ENCODE results near the gene RAB42. TPM values are rescaled to one million over a fixed set of nuclear protein-coding genes. Genes with fewer than 3 reads are reported as not detected.

RAB42 gene
- total and polyA plus RNA-seq, 9 of the 15 experiments (the other 6 are each of a cell fraction or from before 2014, with no cell fraction given), result 0.07 to 0.14 (median 0.12) TPM; not detected in 6

GRCh38 chr1:28642847-28643635 is 51.0 kb downstream of the RAB42 start, which contains the start of gene TAF12 (continued):
- TF ChIP-seq ARNT (IDR thresholded peaks at IDR 0.05) (peak in 1 of 2 experiments; percentile 80; a peak in 3 of 4 replicates), CAMTA2 (CRISPR knock-in tag; conservative IDR thresholded peaks at IDR 0.05) (0 out of 2 replicates have a peak, but pooled peaks have one; percentile 57), ZBED1 (IDR thresholded peaks at IDR 0.05) (no peak), HEY1 (CRISPR knock-in tag; IDR thresholded peaks at IDR 0.05; ENCODE audit: borderline replicate concordance) (no peak), ZBTB43 (CRISPR knock-in tag; IDR thresholded peaks at IDR 0.05) (peak; percentile 34; the same call in 1 of the 2 replicates), ZFP91 (CRISPR knock-in tag; IDR thresholded peaks at IDR 0.05) (peak; percentile 2), ELF1 (tag; IDR thresholded peaks at IDR 0.05) (peak; percentile 100), PTBP1 (IDR thresholded peaks at IDR 0.05; ENCODE audit: low read depth, low read length) (peak; percentile 83; the same call in 1 of the 2 replicates), WHSC1 (IDR thresholded peaks at IDR 0.05; ENCODE audit: low read length) (no peak), HMGN3 (IDR thresholded peaks at IDR 0.05; ENCODE audit: borderline replicate concordance, extremely low read depth, insufficient read length, low read depth, low read length) (peak; percentile 92), BDP1 (IDR thresholded peaks at IDR 0.05; ENCODE audit: insufficient read depth, insufficient read length) (no peak), EGR1 (conservative IDR thresholded peaks at IDR 0.05) (0 out of 2 replicates have a peak, but pooled peaks have one; percentile 40), ELF2 (CRISPR knock-in tag; IDR thresholded peaks at IDR 0.05) (peak; percentile 99), CEBPG (CRISPR knock-in tag; IDR thresholded peaks at IDR 0.05) (no peak; the same call in 1 of the 2 replicates), CEBPG (tag; conservative IDR thresholded peaks at IDR 0.05 in 1 of 2, IDR thresholded peaks at IDR 0.05 in 1 of 2) (no peak), HNRNPUL1 (IDR thresholded peaks at IDR 0.05; ENCODE audit: low read length) (no peak), DPF2 (IDR thresholded peaks at IDR 0.05) (peak; percentile 52; the same call in 1 of the 2 replicates), GTF2A2 (tag; IDR thresholded peaks at IDR 0.05) (0 out of 2 replicates have a peak, but pooled peaks have one; percentile 1), ZNF740 (CRISPR knock-in tag; IDR thresholded peaks at IDR 0.05) (no peak), ZNF740 (tag; IDR thresholded peaks at IDR 0.05) (no peak), ZC3H11A (IDR thresholded peaks at IDR 0.05; ENCODE audit: low read depth, low read length) (no peak), TBP (optimal IDR thresholded peaks at IDR 0.05; ENCODE audit: low read depth, low read length) (no peak), CREB1 (IDR thresholded peaks at IDR 0.05) (peak; percentile 76), CREB1 (CRISPR knock-in tag; IDR thresholded peaks at IDR 0.05) (peak; percentile 75), MYBL2 (IDR thresholded peaks at IDR 0.05; ENCODE audit: low read depth) (no peak; the same call in 1 of the 2 replicates), MYBL2 (CRISPR knock-in tag; IDR thresholded peaks at IDR 0.05; ENCODE audit: borderline replicate concordance) (no peak), MYNN (IDR thresholded peaks at IDR 0.05) (no peak; the same call in 1 of the 2 replicates), MYNN (CRISPR knock-in tag; IDR thresholded peaks at IDR 0.05) (no peak), RFX5 (IDR thresholded peaks at IDR 0.05; ENCODE audit: low read depth, low read length) (no peak)
